ENCODE results near the gene RICTOR. TPM values are rescaled to one million over a fixed set of nuclear protein-coding genes. Genes with fewer than 3 reads are reported as not detected.

RICTOR gene
- total RNA-seq, 1 donor from 2014 or later: 35.0 TPM

- H3K36me3 ChIP-seq (ENCODE audit: control insufficient read depth, insufficient read depth, low read length): peaks cover 1% of the 10 kb centered on the region
- H3K4me3 ChIP-seq (ENCODE audit: low read depth, low read length): no peak overlapping the region
- H3K27me3 ChIP-seq (ENCODE audit: control insufficient read depth, insufficient read depth, low read length): no peaks in the 10 kb centered on the region
- FAIRE-seq (no peak), DNase-seq (ENCODE audit: low read depth) (no peak)
- TF ChIP-seq CTCF (IDR thresholded peaks at IDR 0.05; ENCODE audit: insufficient read depth, low read length, severe bottlenecking): no peak
These were observed 52.8 kb downstream of the RICTOR start for GRCh38 chr5:39021413-39021812.

GRCh38 chr5:39020458-39020857 lies 53.7 kb downstream of the RICTOR start:
- peaks cover 1% of the 10 kb centered on the region for H3K36me3 ChIP-seq (ENCODE audit: control insufficient read depth, insufficient read depth, low read length)
- DNase-seq (ENCODE audit: low read depth) (no peak), FAIRE-seq (no peak)
- no peak overlapping the region for H3K4me3 ChIP-seq (ENCODE audit: low read depth, low read length)
- no peaks in the 10 kb centered on the region for H3K27me3 ChIP-seq (ENCODE audit: control insufficient read depth, insufficient read depth, low read length)
- TF ChIP-seq CTCF (IDR thresholded peaks at IDR 0.05; ENCODE audit: insufficient read depth, low read length, severe bottlenecking): no peak

GRCh38 chr5:39019254-39019653 lies 54.9 kb downstream of the RICTOR start:
- DNase-seq (ENCODE audit: low read depth) (no peak), FAIRE-seq (no peak)
- Histone ChIP-seq H3K27me3 (ENCODE audit: control insufficient read depth, insufficient read depth, low read length) (no peaks in the 10 kb centered on the region), H3K4me3 (ENCODE audit: low read depth, low read length) (no peak overlapping the region), H3K36me3 (ENCODE audit: control insufficient read depth, insufficient read depth, low read length) (peaks cover 1% of the 10 kb centered on the region)
- no peak for TF ChIP-seq CTCF (IDR thresholded peaks at IDR 0.05; ENCODE audit: insufficient read depth, low read length, severe bottlenecking)

GRCh38 chr5:39017504-39017903 lies 56.7 kb downstream of the RICTOR start:
- no peak for DNase-seq (ENCODE audit: low read depth)
- Histone ChIP-seq H3K36me3 (ENCODE audit: control insufficient read depth, insufficient read depth, low read length) (peaks cover 1% of the 10 kb centered on the region), H3K27me3 (ENCODE audit: control insufficient read depth, insufficient read depth, low read length) (no peaks in the 10 kb centered on the region), H3K4me3 (ENCODE audit: low read depth, low read length) (no peak overlapping the region)
- TF ChIP-seq CTCF (IDR thresholded peaks at IDR 0.05; ENCODE audit: insufficient read depth, low read length, severe bottlenecking): no peak
- no peak for FAIRE-seq

- FAIRE-seq (no peak), DNase-seq (ENCODE audit: low read depth) (no peak)
- TF ChIP-seq CTCF (IDR thresholded peaks at IDR 0.05; ENCODE audit: insufficient read depth, low read length, severe bottlenecking): no peak
- no peak overlapping the region for H3K4me3 ChIP-seq (ENCODE audit: low read depth, low read length)
- H3K27me3 ChIP-seq (ENCODE audit: control insufficient read depth, insufficient read depth, low read length): no peaks in the 10 kb centered on the region
- H3K36me3 ChIP-seq (ENCODE audit: control insufficient read depth, insufficient read depth, low read length): peaks cover 1% of the 10 kb centered on the region
These were observed 57.5 kb downstream of the RICTOR start for GRCh38 chr5:39016587-39017275.
